VCaP (cell line): ENCODE measurements around the gene WDR70.
"Not testable (repeated sequence)": the region's sequence is repeated elsewhere in the genome, so short reads cannot be mapped to it uniquely, and the experiment has no call there.

ENCODE experiments used
- H3K27ac ChIP-seq: fragments of 450-650 bp; 2 replicates; pipeline ENCODE4 v1.5.1; 2017
- CTCF ChIP-seq: fragments of 450-650 bp; conservative IDR thresholded peaks from 2 replicates; pipeline ENCODE4 v1.5.1; 2017; ENCODE audit warnings: mild to moderate bottlenecking, moderate library complexity

WDR70 gene

GRCh38 chr5:37436146-37436934 is 57.2 kb downstream of the WDR70 start:
- TF ChIP-seq CTCF = no peak
- H3K27ac ChIP-seq = no peak overlapping the region

DNA sequence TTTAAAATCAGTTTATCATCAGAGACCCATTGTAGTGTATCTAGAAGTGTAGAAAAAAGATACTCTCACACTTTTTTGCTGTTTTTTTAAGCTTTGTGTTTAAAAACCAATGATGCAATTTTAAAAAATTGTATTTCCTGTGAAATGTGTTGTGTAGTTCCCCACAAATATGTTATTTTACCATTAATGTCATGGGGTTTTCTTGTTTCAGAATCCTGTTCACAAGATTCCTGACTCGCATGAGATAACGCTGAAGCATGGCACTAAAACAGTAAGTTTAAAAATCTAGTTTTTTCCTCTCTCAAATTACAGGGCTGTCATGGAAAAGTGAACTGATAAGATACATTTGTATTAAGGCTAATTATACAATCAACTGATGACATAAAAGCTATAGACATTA is 58.6 kb downstream of the WDR70 start:
- no peak overlapping the region for H3K27ac ChIP-seq
- TF ChIP-seq CTCF = no peak

DNA sequence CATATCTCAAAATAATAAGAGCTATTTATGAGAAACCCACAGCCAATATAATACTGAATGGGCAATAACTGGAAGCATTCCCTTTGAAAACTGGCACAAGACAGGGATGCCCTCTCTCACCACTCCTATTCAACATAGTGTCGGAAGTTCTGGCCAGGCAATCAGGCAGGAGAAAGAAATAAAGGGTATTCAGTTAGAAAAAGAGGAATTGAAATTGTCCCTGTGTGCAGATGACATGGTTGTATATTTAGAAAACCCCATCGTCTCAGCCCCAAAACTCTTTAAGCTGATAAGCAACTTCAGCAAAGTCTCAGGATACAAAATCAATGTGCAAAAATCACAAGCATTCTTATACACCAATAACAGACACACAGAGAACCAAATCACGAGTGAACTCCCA is 66.7 kb downstream of the WDR70 start:
- H3K27ac ChIP-seq = not testable (repeated sequence)

GRCh38 chr5:37448941-37449340 is 69.8 kb downstream of the WDR70 start:
- TF ChIP-seq CTCF = no peak
- no peak overlapping the region for H3K27ac ChIP-seq

DNA sequence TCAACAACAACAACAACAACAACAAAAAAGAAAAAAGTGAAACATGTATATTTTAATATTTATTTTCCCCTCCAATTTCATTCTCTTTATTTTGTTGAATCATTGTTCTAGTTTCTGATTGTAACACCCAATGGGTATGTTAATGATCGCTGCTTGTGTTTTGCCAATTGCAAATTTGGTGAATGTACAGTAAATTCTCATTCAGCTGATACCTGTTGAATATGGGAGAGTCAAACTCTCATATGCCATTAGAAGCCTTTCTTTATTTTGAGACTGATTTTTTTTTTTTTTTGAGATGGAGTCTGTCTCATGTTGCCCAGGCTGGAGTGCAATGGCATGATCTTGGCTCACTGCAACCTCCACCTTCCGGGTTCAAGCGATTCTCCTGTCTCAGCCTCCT is 72.9 kb downstream of the WDR70 start:
- H3K27ac ChIP-seq = not testable (repeated sequence)

- not testable (repeated sequence) for H3K27ac ChIP-seq
These were observed 74.1 kb downstream of the WDR70 start for GRCh38 chr5:37453252-37453651.

GRCh38 chr5:37454402-37455055 is 75.4 kb downstream of the WDR70 start:
- not testable (repeated sequence) for H3K27ac ChIP-seq

- not testable (repeated sequence) for H3K27ac ChIP-seq
These were observed 84.3 kb downstream of the WDR70 start for GRCh38 chr5:37463191-37464051.

DNA sequence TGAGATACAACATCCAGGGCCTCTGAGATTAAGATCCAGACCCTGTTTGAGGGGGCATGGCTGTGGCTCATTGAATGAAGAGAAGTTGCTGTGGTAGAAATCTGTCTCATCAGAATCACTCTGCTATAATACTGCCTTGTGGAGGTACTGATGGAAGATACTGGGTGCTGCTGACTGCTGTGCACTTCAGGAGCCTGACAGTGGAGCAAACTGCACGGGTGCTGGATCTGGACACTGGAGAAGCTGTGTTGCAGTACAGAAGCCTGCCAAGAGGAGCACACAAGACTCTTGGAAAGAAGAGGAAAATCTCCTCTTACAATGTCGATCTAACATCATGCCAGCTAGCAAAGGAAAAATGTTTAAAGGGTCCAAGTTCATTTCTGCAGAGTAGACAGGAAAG is 85.5 kb downstream of the WDR70 start:
- not testable (repeated sequence) for H3K27ac ChIP-seq

DNA sequence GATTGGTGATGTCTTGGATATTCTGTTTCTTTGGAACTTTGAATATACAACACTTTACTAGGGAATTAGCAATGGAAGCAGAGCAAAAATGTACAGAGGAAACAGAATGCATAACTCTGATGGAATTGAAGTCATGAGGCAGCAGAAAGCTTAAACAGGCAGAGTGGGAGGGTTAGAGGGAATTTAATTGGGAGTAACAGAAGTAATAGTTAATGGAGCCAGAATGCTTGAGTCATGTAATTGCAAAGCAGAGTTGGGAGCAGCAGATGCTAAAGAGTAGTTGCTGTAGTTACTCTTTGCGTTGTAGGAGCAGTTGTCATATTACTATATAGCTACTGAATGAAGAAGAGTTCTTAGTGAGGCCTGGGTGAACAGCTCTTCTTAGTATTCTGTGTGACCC is 90.3 kb downstream of the WDR70 start:
- not testable (repeated sequence) for H3K27ac ChIP-seq

GRCh38 chr5:37471666-37472197 is 92.6 kb downstream of the WDR70 start:
- no peak for TF ChIP-seq CTCF
- no peak overlapping the region for H3K27ac ChIP-seq
